ENCODE results near the gene IPCEF1.
"Not testable (repeated sequence)": the region's sequence is repeated elsewhere in the genome, so short reads cannot be mapped to it uniquely, and the experiment has no call there.

Gene IPCEF1

DNA sequence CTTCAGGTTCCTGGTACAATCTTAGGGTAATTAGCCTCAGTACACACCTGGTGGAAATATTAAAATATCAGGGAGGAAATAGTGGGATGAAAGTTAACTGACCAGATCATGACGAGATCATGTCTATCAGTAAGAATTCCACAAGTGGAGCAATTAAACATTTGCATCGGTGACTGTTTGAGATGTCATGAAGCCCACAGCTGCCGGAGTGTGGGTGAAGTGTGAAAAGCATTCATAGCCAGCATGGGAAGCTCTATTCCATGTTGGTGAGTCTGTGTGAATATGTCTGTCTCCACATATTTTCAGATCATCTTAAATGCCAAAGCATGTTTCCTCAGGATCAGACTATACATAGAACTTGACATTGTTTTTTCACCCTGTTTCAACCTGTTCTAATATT is 142.8 kb downstream of the IPCEF1 start:
- DNase-seq = no peak

DNA sequence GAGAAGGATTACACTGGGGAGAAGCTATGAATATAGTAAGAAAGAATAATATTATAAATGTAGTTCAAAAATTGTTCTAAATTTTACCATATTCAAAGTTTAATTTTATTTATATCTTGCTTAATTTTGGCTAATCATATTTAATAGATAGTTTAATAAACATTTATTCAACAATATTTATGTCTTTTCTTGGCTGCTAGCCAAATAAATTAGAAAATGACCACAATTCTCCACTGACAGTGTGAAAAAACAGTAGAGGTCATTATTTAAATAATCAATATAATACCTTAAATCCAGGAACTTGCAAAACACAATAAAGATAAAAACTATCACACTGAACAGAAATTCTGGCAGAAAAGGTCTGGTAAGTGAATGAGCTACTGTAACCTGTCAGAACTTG is 145.9 kb downstream of the IPCEF1 start:
- DNase-seq = no peak

GRCh38 chr6:154209555-154209954 is 147.0 kb downstream of the IPCEF1 start:
- no peak for DNase-seq

DNA sequence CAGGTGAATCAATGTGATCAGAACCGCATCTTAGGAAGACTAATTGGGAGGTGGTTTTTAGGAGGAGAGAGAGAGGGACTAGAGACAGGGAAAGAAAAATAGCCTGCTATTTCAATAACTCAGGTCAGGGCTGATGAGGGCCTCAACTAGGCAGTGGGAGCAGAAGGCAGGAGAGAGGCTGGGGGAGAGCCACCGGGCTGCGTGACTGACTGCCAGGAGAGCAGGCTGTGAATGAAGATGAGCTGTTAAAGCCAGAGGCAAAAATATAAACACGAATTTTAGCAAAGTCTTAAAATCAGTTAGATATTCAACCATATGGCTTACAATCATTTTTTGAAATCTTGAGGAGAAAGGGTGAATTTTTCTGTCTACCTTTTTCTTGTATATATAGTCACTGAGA is 149.6 kb downstream of the IPCEF1 start:
- no peak for DNase-seq

DNA sequence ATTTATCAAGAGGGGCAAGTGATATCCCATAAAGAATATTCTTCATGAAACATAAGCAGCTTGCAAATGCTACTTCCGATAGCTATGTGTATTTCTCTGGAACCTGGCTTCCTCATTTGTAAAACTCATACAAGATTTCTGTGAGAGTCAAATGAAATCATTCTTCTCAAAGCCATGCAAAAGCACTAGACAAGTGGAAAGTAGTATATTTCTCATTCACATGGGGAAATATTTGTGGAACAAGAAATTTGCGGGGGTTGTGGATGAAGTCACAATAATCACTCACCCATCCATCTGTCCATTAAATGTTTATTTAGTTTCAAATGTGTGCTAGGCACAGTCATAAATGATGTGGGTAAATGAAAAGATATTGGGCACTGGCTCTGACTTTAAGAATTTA is 150.5 kb downstream of the IPCEF1 start:
- no peak for DNase-seq

DNA sequence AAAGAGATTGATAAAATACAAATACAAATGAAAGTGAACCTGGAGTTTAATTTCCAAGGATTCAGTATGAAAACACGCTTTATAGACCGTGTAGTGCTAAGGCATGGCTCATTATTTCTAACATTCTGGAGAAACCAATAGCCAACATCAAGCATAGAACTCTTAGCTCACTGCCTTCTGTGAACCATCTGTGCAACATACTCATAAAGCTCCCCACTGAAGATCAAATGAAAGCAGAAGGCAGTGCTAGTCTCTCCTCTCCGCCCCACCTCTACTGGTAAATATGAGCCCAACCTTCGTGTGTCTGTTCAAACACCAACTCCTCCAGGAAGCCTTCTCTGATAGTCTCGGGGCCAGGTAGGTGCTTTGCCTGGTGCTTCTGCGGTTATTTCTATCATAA is 153.6 kb downstream of the IPCEF1 start:
- DNase-seq = no peak

GRCh38 chr6:154202339-154202738 is 154.3 kb downstream of the IPCEF1 start:
- DNase-seq = no peak

DNA sequence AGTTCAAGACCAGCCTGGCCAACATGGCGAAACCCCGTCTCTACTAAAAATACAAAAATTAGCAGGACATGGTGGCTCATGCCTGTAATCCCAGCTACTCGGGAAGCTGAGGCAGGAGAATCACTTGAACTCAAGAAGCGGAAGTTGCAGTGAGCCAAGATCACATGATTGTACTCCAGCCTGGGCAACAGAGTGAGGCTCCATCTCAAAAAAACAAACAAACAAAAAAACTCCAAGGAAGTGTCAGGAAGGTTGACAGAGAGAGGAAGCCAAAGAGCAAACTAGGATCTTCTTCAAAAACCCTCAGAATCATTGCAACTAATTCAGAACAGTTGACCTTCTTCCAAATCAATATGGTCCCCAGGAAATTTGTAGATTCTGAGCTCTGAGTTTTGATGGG is 154.9 kb downstream of the IPCEF1 start:
- DNase-seq = not testable (repeated sequence)

DNA sequence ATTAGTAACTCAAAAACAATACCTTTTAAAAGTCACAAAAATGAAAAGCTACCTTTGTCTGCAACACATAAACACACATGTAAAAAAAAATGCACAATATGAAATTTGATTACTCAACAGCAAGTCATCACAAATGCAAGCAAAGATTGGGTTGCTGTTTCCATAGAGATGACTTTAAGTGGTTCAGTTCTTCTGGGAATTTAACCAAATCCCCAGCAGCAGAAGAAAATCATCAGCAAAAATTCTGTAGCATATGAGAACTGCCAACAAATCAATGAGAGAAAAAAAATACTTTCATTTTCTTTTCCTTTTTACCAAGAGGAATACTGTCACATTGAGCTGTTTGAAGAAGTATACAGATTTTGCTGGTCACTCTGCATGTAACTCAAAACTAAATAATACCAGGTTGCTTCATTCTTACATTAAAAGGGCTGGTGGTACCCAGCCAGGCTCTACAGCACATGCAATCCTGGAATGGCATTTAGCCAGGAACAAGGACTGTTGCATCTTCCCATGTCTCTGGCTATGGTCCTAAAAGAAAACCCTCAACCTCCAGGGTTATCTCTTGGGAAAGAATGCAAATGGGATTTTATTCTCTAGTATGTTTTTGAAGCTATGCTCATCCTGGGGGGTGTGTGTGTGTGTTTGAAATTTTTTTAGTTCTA is 159.3 kb downstream of the IPCEF1 start:
- no peak for DNase-seq

DNA sequence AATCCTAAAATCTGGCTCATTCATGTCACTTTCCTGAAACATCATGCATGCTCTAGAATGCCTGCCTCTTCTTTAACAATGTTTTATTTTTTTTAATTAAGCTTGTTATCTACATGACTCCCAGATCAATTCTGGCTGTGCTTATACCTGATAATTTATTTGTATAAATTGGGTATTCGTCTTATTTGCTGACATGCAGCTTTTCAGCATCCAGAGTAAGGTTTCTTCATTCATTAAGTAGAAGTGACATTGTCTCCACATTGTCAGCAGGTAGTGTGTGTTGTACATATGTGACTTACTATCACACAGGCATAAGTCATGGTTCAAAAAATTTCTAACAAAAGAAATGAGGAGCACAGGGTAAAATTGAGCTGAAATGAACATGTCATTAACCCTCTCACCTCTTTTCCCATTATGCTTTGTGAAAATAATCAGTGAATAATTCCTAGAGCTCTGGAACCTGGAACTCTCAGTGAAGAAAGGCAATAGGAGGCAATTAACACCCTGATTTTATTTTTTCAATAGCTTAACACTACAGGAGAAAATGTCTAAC is 160.2 kb downstream of the IPCEF1 start:
- no peak for DNase-seq

DNA sequence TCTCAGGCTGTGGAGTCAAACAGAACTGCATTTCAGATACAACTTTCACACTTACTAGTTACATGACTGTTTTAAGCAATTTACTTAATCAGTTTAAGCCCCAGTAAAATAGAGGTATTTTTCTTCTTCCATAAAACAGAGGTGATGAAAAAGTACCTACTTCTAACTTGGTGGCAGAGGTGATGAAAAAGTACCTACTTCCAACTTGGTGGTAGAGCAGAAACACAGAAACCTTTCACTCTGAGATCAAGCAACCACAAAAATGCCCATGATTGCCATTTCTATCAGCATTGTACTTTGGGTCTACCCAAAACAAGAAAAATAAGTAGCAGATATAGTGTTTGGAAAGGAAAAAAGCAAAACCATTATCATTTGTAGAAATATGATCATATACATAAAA is 168.9 kb downstream of the IPCEF1 start:
- DNase-seq = no peak

DNA sequence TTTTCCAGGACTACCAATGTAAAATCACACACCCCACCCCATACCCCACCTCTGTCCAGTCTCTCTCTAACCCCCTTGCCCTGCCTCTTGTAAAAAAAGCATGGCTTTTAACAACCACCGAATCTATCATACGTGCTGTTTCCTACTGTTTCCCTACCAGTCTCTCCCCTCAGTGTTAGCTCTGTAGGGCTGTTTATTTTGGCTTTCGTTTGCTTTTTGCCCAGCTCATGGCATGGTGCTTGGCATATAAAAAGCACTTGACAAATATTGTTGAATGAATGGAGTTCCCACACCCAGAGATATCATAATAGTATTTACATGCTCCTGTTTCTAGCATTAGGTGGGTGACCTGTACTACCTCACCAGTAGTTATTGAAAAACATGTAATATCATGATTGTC is 169.4 kb downstream of the IPCEF1 start:
- no peak for DNase-seq

DNA sequence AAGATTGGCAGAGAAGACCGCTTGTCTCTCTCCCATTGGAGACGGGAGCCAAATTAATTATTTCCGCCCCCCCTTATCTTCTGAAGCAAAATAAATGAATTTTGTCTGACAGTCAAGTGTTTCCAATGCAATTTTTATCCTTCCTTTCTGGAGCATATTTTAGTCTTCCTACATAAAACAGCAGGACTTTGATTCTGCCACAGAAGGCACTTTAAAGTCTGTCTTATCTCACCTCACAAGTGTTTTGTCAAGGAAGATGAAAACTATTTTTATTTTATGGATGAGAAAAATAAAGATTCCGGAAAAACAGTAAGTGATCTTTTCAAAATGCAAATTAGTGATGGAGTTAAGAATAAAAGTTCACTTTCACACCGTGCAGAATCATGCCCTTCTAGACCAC is 177.2 kb downstream of the IPCEF1 start:
- DNase-seq = no peak

GRCh38 chr6:154172393-154172792 is 184.2 kb downstream of the IPCEF1 start:
- DNase-seq = not testable (repeated sequence)

- DNase-seq = no peak
Measured at GRCh38 chr6:154170106-154170505, 186.5 kb downstream of the IPCEF1 start.

DNA sequence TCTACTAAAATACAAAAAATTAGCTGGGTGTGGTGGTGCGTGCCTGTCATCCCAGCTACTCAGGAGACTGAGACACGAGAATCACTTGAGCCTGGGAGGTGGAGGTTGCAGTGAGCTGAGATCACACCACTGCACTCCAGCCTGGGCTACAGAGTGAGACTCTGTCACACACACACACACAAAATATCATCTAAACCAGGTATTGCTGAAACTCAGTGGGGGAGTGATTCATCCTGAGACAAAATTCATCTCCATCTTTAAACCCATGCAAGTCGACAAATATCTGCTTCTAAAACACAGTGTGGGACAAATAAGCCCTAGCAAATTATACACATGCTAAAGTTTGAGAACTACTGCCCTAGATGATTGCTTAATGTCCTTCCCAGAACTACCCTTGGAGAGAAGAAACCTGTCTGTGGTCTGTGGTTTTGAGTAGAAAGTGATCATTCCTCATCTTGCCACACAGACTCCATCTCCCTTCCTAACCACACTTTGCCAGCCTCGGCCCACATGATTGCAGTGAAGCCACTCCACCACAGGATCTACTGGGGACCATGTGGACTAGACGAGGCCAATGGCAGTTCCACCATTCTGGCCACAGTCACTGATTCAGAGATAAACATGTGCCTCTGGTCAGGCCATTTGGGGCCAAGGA is 187.3 kb downstream of the IPCEF1 start:
- DNase-seq = no peak

DNA sequence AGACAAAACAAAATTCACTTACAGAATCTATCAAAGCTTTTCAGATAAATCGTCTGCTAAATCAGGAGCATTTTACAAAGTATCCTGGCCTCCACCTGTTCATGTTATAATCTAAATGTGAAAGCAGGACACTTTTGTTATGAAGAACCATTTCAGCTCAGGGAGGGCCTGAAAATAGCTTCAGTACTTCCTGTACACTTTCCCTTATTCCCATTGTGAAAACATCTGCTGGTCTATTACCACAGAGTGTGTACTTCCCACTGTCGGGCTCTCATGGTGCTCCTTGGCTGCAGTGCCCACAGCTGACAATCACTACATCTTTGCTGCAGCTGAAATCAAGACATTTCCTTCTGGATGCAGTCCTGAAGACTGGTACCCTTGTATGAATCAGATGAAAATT is 189.5 kb downstream of the IPCEF1 start:
- no peak for DNase-seq

GRCh38 chr6:154166140-154166539 is 190.5 kb downstream of the IPCEF1 start:
- no peak for DNase-seq

- DNase-seq = no peak
Measured at GRCh38 chr6:154165478-154165877, 191.1 kb downstream of the IPCEF1 start.

- DNase-seq = no peak
Measured at GRCh38 chr6:154164397-154164796, 192.2 kb downstream of the IPCEF1 start.

GRCh38 chr6:154161689-154162088 is 194.9 kb downstream of the IPCEF1 start:
- no peak for DNase-seq

- no peak for DNase-seq
Measured at GRCh38 chr6:154159126-154159525, 197.5 kb downstream of the IPCEF1 start.

GRCh38 chr6:154157706-154158105 is 198.9 kb downstream of the IPCEF1 start:
- DNase-seq = no peak

DNA sequence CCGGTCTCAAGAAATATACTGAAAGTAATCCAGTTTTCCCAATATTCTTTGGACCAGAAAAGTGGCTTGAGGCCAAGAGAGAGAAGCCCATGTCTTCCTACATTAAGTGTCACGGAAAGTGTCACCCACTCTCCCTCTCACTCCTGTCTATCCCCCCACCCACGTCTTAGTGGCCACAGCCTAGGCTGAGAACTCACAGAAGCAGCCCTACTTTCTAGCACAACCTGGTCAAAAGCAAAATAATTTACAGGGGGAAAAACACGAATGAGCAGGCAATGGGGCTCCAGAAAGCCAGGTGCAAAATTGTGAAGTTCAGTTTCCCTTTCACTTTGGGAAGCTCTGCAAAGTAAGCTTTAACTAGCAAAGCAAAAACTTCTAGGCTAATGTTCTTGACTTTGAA is 199.5 kb downstream of the IPCEF1 start:
- no peak for DNase-seq

Measured in CD4-positive, alpha-beta T cell treated with Interleukin-15 for 1 hour (primary cell).